AG08395 (cell line): Measurements from ENCODE around the gene NUDT15.
"Not testable (repeated sequence)": the region's sequence is repeated elsewhere in the genome, so short reads cannot be mapped to it uniquely, and the experiment has no call there.

ENCODE experiments used
- DNase-seq: peaks from one replicate; pipeline ENCODE4 v3.0.0; 2012; ENCODE audit warnings: mixed read lengths, low spot score

The NUDT15 gene

DNA sequence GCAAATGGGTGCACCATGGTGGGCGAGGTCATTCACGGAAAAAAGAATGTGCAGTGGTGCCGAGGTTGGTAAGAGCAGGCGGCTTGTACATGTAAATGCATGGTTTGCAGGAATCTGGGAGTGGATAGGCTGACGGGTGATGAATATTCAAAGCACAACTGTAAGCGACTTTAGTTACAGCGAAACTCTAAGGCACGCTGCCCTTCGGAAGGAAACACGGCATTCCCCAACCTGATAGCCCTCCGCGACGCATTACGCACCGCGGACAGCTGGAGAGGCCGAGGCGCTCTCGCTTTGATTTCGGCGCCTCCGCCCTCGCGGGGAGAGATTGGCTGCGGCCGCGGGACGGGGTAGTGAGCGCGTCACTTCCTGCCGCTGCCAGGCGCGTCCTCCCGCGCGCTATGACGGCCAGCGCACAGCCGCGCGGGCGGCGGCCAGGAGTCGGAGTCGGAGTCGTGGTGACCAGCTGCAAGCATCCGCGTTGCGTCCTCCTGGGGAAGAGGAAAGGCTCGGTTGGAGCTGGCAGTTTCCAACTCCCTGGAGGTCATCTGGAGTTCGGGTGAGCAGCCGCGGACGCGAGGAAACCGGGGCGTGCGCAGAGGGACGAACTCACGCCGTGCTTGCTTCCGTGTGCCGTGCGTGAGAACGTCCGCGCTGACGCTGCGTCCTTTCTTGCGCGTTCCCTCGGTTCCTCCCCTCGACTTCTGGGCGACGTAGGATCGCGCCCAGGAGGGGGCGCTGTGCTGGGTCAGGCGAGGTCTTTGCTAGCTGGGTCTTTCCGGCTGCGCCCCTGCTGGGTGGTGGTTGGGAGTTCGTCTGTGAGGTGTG, at the start of gene NUDT15:
Gene NUDT15, plus strand, starts transcription at position 381 of the 828 bp plus-strand sequence. Its CDS starts 21 bp downstream, at position 402.
- DNase-seq = peak; percentile 97

- no peak for DNase-seq
These were observed 47.1 kb upstream of the NUDT15 start for GRCh38 chr13:47990427-47990826.

GRCh38 chr13:47990920-47991466, 46.5 kb upstream of the NUDT15 start:
- no peak for DNase-seq

DNA sequence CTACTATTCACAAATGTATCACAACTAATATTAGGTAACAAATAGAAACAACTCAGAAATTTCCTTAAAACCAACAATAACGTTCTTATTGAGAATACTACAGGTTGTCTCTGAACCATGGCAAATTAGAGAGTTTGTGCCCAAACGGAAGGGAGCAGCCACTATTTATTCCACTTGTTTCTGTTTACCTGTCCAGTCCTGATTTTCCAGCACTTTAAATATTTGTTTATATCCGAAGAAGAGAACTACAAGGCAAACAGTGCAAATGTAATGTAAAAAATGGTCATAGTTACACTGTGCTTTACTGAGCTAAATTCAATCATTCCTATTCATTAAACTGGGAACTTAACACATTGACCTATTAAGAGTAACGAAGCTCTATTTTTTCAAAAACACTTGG, 45.7 kb upstream of the NUDT15 start:
- no peak for DNase-seq

- DNase-seq = no peak
These were observed 40.1 kb upstream of the NUDT15 start for GRCh38 chr13:47997384-47997783.

GRCh38 chr13:47999973-48000372, 37.6 kb upstream of the NUDT15 start:
- no peak for DNase-seq

DNA sequence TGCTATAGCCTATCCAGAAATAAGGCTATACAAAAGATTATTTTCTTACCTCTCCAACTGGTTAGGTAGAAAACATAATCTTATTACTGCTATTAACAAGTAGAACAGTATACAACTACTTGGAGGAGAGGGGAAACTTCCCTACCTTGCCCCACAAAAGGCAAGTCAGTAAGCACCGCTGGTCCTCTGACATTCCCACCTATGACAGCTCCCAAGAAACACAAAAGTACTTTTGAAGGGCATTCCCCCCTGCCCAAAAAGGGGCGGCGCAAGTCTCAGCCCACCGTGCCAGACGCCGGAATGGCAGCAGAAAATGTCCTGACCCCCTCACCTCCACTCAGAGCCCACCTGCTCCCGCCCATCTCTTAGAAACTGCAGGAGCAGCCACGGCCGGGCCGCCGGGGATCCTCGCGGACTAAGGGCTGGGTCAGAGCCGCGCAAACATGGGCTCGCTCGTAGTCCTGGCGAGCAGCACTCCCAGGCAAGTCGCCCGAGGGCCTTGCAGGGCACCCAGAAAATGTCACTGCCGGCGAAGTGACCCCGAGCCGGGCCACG, 36.9 kb upstream of the NUDT15 start:
- peak; percentile 28 for DNase-seq

- peak; percentile 99 for DNase-seq
These were observed 36.2 kb upstream of the NUDT15 start, which contains the start of gene SUCLA2 for GRCh38 chr13:48001114-48001881. Gene SUCLA2, minus strand, starts transcription at chr13:48001273. Its CDS starts 4 bp downstream, at chr13:48001269.

DNA sequence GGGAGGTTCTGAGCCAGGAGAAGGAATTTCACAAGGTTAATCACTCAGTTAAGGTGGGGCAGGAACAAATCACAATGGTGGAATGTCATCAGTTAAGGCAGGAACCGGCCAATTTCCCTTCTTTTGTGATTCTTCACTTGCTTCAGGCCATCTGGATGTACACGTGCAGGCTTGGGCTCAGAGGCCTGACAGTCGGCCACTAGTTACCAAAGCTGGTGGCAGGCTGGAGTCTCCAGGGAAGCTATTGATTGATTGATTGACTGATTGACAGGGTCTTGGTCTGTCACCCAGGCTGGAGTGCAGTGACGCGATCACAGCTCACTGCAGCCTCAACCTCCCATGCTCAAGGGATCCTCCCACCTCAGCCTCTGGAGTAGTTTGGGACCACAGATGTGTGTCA, 35.5 kb upstream of the NUDT15 start:
- DNase-seq = not testable (repeated sequence)

DNA sequence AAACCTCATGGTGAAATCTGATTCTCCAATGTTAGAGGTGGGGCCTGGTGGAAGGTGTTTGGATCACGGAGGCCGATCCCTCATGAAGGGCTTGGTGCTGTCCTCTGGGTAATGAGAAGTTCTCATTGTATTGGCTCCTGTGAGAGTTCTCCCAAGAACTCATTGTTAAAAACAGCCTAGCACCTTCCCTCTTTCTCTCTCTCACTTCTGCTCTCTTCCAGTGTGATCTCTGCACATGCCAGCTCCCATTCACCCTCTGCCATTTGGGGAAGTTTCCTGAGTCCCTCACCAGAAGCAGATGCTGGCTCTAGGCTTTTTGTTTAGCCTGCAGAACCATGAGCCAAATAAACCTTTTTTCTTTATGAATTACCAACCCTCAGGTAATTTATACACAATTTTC, 33.3 kb upstream of the NUDT15 start:
- DNase-seq = no peak

DNA sequence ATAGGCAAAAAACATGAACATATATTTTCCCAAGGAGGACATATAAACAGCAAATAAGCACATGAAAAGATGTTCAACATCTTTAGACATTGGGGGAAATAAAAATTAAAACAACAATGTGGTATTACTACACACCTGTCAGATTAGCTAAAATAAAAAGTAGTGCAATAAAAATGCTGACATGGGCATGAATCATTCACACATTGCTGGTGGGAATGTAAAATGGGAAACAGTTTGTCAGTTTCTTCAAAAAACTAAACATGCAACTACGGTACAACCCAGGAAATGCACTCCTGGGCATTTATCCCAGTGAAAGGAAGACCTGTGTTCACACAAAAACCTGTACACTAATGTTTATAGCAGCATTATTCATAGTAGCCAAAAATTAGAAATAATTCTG, 31.1 kb upstream of the NUDT15 start:
- DNase-seq = no peak

- DNase-seq = peak; percentile 83
These were observed 28.2 kb upstream of the NUDT15 start for GRCh38 chr13:48009284-48009683.

DNA sequence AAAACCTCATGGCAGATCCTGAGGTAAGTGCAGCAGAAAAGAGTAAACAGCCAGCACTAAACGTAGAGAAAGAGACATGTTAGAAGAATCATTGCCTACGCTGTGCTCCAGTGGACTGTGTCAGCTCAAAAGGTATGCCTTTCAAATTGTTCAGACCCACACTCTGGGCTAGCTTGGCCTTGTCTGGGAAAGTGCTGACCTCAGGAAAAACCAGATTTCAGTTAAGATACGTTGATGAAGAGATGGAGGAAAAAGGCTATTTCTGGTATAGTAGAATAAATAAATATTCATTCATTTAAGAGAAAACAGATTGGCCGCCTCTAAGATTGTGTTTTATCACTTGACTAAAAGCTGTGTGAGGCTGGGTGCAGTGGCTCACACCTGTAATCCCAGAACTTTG, 26.8 kb upstream of the NUDT15 start:
- no peak for DNase-seq

- DNase-seq = no peak
These were observed 24.9 kb upstream of the NUDT15 start for GRCh38 chr13:48012668-48013067.

DNA sequence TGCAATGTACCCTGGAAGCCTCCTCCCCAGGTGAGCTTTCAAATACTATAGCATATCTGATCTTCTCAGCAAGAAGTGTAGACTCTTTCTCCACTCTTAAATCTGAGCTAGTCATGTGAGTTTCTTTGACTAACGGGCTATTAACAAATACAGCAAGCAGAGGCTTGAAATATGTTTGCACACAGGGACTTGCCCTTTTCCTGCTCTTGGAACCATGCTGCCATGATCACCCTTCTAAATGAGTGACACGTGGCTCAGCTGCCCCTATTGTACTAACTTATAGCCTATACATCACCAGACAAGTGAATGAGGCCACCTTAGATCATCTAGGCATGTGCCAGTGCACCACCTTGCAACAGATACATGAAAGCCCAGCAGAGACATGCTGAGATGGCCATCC, 23.2 kb upstream of the NUDT15 start:
- no peak for DNase-seq

DNA sequence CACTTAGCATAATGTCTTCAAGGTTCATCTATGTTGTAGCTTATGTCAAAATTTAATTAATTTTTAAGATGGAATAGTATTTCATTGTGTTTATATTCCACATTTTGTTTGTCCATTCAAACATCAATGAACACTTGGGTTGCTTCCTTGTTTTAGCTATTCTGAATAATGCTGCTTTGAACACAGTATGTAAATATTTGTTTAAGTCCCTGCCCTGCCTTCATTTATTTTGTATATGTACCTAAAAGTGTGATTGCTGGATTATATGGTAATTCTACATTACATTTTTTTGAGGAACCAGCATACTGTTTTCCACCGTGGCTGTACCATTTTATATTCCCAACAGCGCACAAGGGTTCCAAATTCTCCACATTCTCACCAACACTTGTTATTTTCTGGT, 18.9 kb upstream of the NUDT15 start:
- DNase-seq = no peak

GRCh38 chr13:48019796-48020195, 17.7 kb upstream of the NUDT15 start:
- no peak for DNase-seq

GRCh38 chr13:48028066-48028465, 9.5 kb upstream of the NUDT15 start:
- DNase-seq = no peak

- no peak for DNase-seq
These were observed 7.7 kb upstream of the NUDT15 start for GRCh38 chr13:48029859-48030258.

GRCh38 chr13:48038761-48039160, 1.2 kb downstream of the NUDT15 start:
- no peak for DNase-seq

DNA sequence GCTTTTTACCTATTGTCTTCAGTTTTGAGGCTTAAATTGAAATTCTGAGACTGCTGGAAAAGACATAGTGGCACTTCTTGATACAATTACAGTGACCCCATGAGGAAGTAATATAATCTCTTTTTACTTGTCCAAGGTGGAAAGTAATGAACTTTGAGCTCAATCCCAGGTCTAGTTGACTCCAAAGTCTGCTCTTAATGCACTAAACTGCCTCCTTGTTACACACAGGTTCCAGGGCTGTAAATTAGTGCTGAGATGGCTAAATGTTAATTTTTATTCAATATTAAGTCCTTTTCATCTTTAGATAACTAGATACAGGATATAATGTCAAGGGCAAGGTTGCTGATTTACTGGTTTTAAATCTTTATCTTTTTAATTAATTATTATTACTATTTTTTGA, 2.5 kb downstream of the NUDT15 start:
- DNase-seq = no peak

- no peak for DNase-seq
These were observed 3.4 kb downstream of the NUDT15 start for GRCh38 chr13:48040896-48041295.

GRCh38 chr13:48042894-48043293, 5.4 kb downstream of the NUDT15 start:
- no peak for DNase-seq
